ENCODE data around the gene PLEKHG1.

The PLEKHG1 gene

GRCh38 chr6:150590446-150590845 is 9.2 kb upstream of the PLEKHG1 start:
- H4K20me1 ChIP-seq (ENCODE audit: insufficient read depth, low read length): no peaks in the 10 kb centered on the region
- H3K4me3 ChIP-seq (ENCODE audit: low read depth, low read length, poor library complexity, severe bottlenecking): no peak overlapping the region
- no peaks in the 10 kb centered on the region for H3K79me2 ChIP-seq (ENCODE audit: insufficient read depth, low read length)
- TF ChIP-seq EZH2 (IDR thresholded peaks at IDR 0.05; ENCODE audit: borderline replicate concordance, low read length): no peak
- TF ChIP-seq, protein P1, sequence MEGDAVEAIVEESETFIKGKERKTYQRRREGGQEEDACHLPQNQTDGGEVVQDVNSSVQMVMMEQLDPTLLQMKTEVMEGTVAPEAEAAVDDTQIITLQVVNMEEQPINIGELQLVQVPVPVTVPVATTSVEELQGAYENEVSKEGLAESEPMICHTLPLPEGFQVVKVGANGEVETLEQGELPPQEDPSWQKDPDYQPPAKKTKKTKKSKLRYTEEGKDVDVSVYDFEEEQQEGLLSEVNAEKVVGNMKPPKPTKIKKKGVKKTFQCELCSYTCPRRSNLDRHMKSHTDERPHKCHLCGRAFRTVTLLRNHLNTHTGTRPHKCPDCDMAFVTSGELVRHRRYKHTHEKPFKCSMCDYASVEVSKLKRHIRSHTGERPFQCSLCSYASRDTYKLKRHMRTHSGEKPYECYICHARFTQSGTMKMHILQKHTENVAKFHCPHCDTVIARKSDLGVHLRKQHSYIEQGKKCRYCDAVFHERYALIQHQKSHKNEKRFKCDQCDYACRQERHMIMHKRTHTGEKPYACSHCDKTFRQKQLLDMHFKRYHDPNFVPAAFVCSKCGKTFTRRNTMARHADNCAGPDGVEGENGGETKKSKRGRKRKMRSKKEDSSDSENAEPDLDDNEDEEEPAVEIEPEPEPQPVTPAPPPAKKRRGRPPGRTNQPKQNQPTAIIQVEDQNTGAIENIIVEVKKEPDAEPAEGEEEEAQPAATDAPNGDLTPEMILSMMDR (IDR thresholded peaks at IDR 0.05; ENCODE audit: low read length): no peak
- no peak overlapping the region for H3K4me2 ChIP-seq (ENCODE audit: low read length)
- no peaks in the 10 kb centered on the region for H3F3A ChIP-seq (ENCODE audit: insufficient read depth, low read length)
- H2AFZ ChIP-seq (ENCODE audit: low read length): no peak overlapping the region
- no peaks in the 10 kb centered on the region for H3K36me3 ChIP-seq (ENCODE audit: insufficient read depth, low read length)
- H3K9me2 ChIP-seq (ENCODE audit: low read depth, low read length): no peaks in the 10 kb centered on the region
- H3K27ac ChIP-seq (ENCODE audit: low read depth, low read length, poor library complexity, severe bottlenecking): no peak overlapping the region
- peaks cover 23% of the 10 kb centered on the region for H3K4me1 ChIP-seq (ENCODE audit: insufficient read depth, low read length, severe bottlenecking)
- H3K9me3 ChIP-seq (ENCODE audit: low read length): no peaks in the 10 kb centered on the region
- H3K9ac ChIP-seq (ENCODE audit: low read length): no peak overlapping the region
- no peaks in the 10 kb centered on the region for H3K27me3 ChIP-seq (ENCODE audit: insufficient read depth, low read length)

DNA sequence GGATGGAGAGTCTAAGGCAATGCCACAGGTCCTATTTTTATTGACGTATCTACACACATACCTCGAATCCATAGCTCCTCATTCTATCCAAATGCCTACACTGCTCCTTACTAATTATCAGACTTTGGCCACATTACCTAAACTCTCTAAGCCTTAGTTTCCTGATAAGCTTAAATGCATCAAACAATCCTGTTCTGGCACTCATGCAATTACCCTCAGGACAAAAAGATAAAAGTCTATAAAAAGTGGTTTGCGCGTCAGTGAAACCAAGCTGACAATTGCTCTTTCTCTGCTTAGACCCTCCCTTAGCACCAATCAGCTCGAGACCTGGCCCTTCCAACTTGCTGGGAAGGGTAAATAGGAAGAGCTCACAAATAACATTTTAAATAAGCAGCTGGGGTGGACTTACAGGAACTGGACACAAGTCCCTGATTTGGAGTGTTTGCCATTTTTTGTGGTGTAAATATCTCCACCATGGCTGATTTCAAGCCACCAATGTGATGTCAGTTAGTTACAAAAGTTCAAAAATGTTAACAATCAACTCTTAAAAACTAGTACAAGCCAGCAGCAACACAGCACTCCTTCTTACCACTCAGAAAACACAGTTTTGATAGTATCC is 7.2 kb upstream of the PLEKHG1 start:
- no peaks in the 10 kb centered on the region for H3K9me3 ChIP-seq (ENCODE audit: low read length)
- peaks cover 42% of the 10 kb centered on the region for H3K4me1 ChIP-seq (ENCODE audit: insufficient read depth, low read length, severe bottlenecking)
- no peaks in the 10 kb centered on the region for H3K36me3 ChIP-seq (ENCODE audit: insufficient read depth, low read length)
- TF ChIP-seq EZH2 (IDR thresholded peaks at IDR 0.05; ENCODE audit: borderline replicate concordance, low read length): no peak
- TF ChIP-seq, protein P1 (IDR thresholded peaks at IDR 0.05; ENCODE audit: low read length): no peak
- H3F3A ChIP-seq (ENCODE audit: insufficient read depth, low read length): no peaks in the 10 kb centered on the region
- no peaks in the 10 kb centered on the region for H4K20me1 ChIP-seq (ENCODE audit: insufficient read depth, low read length)
- H2AFZ ChIP-seq (ENCODE audit: low read length): no peak overlapping the region
- no peak overlapping the region for H3K9ac ChIP-seq (ENCODE audit: low read length)
- no peak overlapping the region for H3K4me3 ChIP-seq (ENCODE audit: low read depth, low read length, poor library complexity, severe bottlenecking)
- H3K9me2 ChIP-seq (ENCODE audit: low read depth, low read length): no peaks in the 10 kb centered on the region
- no peaks in the 10 kb centered on the region for H3K27me3 ChIP-seq (ENCODE audit: insufficient read depth, low read length)
- no peak overlapping the region for H3K27ac ChIP-seq (ENCODE audit: low read depth, low read length, poor library complexity, severe bottlenecking)
- no peak overlapping the region for H3K4me2 ChIP-seq (ENCODE audit: low read length)
- H3K79me2 ChIP-seq (ENCODE audit: insufficient read depth, low read length): no peaks in the 10 kb centered on the region

GRCh38 chr6:150593119-150593518 is 6.6 kb upstream of the PLEKHG1 start:
- H3K9ac ChIP-seq (ENCODE audit: low read length): no peak overlapping the region
- H3K4me3 ChIP-seq (ENCODE audit: low read depth, low read length, poor library complexity, severe bottlenecking): no peak overlapping the region
- no peaks in the 10 kb centered on the region for H3K9me2 ChIP-seq (ENCODE audit: low read depth, low read length)
- no peaks in the 10 kb centered on the region for H4K20me1 ChIP-seq (ENCODE audit: insufficient read depth, low read length)
- no peaks in the 10 kb centered on the region for H3K9me3 ChIP-seq (ENCODE audit: low read length)
- no peak overlapping the region for H3K4me2 ChIP-seq (ENCODE audit: low read length)
- peaks cover 48% of the 10 kb centered on the region for H3K4me1 ChIP-seq (ENCODE audit: insufficient read depth, low read length, severe bottlenecking)
- no peaks in the 10 kb centered on the region for H3K36me3 ChIP-seq (ENCODE audit: insufficient read depth, low read length)
- H3F3A ChIP-seq (ENCODE audit: insufficient read depth, low read length): no peaks in the 10 kb centered on the region
- H3K27me3 ChIP-seq (ENCODE audit: insufficient read depth, low read length): no peaks in the 10 kb centered on the region
- H3K27ac ChIP-seq (ENCODE audit: low read depth, low read length, poor library complexity, severe bottlenecking): no peak overlapping the region
- no peaks in the 10 kb centered on the region for H3K79me2 ChIP-seq (ENCODE audit: insufficient read depth, low read length)
- no peak for TF ChIP-seq EZH2 (IDR thresholded peaks at IDR 0.05; ENCODE audit: borderline replicate concordance, low read length)
- TF ChIP-seq, protein P1 (IDR thresholded peaks at IDR 0.05; ENCODE audit: low read length): no peak
- no peak overlapping the region for H2AFZ ChIP-seq (ENCODE audit: low read length)
